GM19438 (cell line): ENCODE measurements around the gene ATP10A.

ENCODE experiments used
- ATAC-seq: cut with Tn5 transposase; IDR thresholded peaks from one replicate; pipeline ENCODE4 v1.9.1; 2021; ENCODE audit warnings: low read depth; ENCODE audit not compliant: unreplicated experiment

ATP10A gene, protein sequence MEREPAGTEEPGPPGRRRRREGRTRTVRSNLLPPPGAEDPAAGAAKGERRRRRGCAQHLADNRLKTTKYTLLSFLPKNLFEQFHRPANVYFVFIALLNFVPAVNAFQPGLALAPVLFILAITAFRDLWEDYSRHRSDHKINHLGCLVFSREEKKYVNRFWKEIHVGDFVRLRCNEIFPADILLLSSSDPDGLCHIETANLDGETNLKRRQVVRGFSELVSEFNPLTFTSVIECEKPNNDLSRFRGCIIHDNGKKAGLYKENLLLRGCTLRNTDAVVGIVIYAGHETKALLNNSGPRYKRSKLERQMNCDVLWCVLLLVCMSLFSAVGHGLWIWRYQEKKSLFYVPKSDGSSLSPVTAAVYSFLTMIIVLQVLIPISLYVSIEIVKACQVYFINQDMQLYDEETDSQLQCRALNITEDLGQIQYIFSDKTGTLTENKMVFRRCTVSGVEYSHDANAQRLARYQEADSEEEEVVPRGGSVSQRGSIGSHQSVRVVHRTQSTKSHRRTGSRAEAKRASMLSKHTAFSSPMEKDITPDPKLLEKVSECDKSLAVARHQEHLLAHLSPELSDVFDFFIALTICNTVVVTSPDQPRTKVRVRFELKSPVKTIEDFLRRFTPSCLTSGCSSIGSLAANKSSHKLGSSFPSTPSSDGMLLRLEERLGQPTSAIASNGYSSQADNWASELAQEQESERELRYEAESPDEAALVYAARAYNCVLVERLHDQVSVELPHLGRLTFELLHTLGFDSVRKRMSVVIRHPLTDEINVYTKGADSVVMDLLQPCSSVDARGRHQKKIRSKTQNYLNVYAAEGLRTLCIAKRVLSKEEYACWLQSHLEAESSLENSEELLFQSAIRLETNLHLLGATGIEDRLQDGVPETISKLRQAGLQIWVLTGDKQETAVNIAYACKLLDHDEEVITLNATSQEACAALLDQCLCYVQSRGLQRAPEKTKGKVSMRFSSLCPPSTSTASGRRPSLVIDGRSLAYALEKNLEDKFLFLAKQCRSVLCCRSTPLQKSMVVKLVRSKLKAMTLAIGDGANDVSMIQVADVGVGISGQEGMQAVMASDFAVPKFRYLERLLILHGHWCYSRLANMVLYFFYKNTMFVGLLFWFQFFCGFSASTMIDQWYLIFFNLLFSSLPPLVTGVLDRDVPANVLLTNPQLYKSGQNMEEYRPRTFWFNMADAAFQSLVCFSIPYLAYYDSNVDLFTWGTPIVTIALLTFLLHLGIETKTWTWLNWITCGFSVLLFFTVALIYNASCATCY (N-terminal part only)

DNA sequence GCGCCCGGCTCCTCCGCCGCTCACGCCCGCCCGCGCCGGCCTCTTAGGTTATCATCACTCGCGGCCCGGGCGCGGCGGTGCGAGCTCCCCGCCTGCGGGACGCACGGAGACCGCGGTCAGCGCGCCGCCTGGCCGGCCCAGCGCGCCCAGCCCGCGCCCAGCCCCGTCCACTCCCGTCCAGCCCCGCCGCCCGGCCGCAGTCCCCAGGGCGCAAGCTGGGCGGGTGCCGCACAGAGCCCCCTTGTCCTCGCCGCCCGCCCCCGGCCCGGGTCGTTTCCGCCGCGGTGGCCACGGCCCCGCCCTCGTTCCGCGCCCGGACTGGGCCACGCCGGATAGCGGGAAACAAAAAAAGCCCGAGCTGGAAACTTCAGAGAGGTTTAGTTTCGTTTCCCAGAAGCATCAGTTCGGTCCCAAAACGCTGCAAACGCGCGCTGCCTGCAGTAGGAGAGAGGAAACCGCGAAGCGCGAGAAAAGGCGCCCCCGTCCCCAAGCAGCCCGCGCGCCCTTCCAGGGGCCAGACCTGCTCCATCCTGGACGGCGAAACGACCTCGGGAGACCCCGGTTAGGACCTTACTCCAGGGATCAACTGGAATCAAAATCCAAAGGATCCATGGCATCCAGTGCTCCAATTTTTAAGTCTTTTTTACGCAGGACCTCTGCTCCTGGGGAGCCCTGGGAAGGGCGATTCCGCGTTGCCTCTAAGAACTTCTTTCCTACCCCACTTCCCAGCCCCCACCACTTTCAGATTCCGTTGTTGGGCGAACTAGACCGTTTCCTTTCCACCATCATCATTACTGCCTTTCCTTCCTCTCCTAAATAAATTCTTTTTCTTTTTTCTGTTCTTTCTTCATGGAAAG is at the start of gene ATP10A:
Gene ATP10A, minus strand, starts transcription at position 217 of the 857 bp plus-strand sequence. CDS start 231 bp downstream, outside the sequence.
- ATAC-seq: no peak

DNA sequence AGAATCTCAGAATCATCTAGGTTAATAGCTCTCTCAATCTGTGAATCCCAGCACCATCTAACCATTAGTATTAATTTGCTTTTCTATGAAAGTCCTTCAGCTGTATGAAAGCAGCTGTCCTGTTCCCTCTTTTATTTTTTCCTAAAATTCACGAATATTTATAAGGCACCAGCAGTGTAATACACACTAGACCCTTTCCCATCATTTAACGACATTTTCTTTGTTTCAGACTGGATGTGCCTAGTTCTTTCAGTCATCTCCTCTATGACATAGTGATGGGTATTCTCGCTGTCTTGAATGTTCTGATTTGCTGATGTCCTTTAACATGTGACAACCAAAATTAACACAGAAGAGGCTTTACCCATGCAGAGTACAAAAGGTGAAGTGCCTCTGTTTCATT is 48.9 kb upstream of the ATP10A start:
- no peak for ATAC-seq

DNA sequence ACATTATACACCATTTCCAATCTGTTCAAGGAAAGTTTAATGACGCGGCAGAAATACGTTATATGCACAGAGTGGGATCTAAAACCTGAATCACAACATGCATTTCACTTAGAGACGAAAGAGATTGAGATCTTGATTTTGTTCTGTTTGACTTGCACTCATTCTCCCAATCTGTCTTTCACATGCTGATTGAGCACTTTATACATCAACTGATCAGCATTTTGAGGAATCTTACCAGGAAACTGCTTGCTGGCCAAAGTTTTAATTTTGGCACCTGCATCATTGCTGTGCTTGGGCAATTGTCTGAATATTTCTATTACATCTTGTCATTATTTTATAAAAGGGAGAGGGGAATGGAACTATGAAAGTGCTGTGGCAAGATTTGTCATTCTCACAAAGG is 47.7 kb upstream of the ATP10A start:
- no peak for ATAC-seq

DNA sequence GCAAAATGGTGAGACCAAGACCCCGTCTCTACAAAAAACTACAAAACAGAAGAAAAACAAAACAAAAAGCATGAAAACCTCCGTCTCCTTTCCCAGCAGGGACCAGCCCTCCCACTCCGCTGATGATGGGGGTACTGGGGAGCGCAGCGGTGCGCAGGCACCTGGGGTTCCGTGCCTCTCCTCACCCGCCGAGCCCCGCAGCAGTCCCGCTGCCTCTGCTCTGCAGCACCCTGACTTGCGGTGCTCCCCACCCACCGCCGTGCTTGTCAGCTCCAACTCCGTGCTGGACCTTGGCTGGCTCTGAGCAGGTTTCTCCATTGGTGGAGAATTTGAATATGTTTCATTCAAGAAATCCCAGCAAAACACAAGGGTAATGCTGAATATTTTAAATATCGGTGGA is 46.7 kb upstream of the ATP10A start:
- no peak for ATAC-seq

DNA sequence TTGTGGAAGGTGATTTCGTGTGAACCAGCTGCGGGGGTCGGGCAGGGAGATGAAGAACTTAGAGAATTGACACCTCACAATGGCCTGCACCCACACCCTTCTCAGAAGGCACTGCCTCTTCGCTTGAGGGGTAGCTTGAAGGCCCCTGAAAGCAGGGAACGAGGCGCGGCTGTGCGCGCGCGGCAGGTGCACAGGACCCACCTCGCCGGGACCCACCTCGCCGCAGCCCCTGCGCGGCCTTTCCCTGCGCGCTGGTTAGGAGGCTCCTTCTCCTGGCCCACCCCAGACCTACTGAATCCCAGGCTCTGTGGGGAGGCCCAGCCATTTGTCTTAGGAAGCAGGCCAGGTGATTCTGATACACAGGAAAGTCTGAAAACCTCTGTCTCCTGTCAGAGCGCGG is 46.2 kb upstream of the ATP10A start:
- ATAC-seq: no peak

DNA sequence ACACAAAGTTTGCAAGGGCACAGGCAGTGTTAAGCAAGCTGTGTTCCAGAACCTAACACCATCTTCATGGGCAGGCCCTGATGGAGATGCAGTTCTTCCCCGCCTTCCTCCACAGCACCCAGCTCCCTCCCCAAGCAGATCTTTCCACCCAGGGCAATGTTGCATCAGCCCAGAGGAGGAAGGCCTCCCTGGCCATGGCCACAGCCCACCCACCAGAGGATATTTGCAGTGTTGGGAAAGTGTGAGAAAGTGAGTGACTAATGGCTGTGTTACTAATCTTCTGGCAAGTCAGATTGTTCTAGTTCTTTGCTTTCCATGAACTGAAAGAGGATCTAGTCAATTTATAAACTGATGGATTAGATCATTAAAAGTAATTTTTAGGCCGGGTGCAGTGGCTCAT is 42.0 kb upstream of the ATP10A start:
- ATAC-seq: no peak

DNA sequence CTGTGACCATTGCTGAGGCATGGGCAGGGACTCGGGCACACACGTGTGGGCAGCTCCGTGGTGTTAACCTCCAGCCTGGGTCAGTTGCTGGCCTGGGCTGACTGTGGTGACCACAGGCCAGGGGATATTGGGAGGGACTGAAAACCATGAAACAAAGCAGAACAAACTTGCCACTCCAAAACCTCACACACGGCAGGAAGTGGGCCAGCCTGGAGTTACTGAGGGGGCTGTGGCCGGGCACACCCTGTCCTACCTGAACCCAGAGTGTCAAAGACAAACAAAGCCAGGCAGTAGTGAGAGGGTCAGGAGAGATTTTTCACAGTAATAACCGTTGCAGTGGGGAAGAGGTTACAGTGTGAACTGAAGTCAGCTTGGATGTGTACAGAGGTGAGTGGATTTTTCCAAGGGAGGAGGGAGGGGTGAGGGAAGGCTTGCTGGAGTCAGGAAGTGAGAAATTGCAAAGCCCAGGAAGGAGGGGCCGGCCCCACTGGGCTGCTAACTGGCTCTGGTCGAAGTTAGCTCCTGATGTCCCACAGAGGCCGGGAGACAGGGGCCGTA is 40.0 kb upstream of the ATP10A start:
- ATAC-seq: no peak

DNA sequence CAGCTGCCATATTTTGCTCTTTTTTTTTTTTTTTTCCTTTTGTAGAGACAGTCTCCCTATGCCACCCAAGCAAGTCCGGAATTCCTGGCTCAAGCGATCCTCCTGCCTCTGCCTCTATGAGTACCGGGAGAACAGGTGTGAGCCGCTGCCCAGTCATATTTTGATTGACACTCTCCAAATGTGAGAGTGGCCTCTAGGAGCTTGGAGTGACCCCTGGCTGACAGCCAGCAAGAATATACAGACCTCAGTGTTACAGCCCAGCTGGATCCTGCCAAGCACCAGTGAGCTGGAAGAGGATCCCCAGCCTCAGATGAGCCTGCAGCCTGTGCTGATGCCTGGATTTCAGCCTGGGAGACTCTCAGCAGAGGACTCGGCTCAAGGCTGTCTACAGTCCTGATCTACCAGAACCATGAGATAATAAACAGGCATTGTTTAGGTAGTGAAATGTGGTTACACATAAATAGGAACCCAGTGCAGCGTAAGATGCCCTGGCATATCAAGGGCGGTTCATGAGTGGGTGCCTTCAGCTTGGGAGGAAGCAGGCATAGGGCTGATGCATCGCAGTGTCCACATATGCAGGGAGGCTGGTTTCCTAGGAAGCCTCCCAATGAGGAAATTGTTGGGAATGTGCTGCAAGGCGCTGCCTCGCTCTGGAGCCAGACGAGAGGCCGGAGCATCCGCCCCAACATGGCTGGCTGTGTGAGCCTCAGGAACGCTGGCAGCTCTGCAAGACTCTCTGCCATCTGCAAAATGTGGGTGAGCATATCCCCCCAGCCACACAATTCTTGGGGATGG is 38.9 kb upstream of the ATP10A start:
- ATAC-seq: no peak

DNA sequence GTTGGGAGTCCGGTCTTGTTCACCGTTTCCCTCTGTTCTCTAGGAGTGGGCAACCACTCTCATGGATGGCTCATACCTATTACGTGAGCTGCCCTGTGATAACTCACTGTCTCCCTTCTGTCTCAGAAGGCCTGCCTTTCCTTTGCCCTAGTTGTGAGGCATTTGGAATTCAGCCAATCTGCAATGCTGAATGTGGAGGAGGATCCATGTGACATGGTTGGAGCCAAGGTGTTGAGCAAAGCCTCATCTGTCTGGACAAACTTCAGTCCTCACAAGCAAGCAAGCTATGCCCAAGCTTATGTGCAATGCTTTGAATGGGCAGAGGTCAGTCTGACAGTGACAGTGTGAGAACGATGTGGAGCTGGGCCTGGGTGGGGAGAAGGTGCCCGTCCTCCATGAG is 37.8 kb upstream of the ATP10A start:
- ATAC-seq: no peak

DNA sequence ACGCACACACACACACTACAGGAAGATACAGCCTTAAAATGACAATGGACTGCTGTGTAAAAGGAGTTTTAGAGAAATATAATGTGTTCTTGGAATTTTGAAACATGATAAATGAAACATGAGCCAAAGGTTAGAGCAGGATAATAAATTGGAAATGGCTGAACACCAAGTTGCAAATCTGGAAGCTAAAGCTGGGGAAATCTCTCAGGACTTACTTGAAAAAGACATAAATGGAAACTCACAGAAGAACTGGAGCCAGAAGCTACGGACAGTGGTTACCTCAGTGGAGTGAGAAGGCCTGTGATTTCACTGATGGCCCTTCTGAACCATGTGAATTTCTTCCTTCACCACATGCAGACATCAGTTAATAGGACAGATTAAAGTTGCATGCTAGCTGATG is 37.3 kb upstream of the ATP10A start:
- no peak for ATAC-seq

DNA sequence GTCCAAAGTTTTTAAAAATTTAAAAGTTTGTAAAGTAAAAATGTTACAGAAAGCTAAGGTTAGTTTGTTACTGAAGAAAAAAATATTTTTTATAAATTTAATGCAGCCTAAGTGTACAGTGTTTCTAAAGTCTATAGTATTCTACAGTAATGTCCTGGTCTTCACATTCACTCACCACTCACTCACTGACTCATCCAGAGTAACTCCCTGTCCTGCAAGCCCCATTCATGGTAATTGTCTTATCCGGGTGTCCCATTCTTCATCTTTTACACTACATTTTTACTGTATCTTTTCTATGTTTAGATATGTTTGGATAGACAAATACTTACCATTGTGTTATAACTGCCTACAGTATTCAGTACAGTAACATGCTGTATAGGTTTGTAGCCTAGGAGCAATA is 36.7 kb upstream of the ATP10A start:
- no peak for ATAC-seq

DNA sequence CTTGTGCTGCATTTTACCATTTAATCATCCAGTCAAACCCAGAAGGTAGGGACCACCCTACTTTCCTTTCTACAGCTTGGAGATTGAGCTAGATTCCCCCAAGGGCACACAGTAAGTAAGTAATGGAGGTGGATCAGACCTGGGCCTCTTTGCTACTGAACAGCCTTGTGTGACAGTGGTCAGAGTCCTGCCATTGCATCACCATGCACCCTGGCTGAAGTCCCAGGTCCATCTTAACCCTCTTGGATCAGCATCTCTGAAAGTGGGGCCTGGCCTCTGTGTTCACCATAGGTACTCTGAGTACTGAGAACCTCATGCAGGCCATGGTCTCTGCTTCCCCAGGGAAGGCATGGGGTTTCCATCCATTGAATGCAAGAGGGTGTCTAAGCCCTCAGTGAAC is 34.5 kb upstream of the ATP10A start:
- ATAC-seq: no peak

DNA sequence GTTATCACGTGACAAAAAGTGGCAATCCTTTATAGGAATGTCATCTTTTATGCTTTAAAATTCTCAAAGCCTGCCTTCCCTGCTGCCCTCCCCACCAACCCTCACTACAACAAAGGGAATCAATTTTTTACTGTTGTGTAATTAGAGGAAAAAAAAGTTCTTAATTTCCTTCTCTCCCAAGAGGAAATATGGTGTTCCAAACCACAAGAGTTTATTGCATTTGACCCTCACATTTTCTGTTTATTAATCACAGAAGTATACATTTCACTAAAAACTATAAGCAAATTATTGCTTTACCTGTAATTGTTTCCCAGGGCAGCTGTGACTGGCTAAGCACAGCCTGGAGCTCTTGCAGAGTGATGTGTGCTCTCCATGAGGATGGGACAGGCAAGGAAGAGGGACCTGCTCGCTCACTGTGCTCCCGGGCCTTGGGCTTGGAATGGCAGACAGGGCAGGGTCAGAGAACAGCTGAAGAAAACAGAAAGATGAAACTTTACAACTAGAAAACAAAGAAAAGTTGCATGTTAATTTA is 31.3 kb upstream of the ATP10A start:
- ATAC-seq: no peak

DNA sequence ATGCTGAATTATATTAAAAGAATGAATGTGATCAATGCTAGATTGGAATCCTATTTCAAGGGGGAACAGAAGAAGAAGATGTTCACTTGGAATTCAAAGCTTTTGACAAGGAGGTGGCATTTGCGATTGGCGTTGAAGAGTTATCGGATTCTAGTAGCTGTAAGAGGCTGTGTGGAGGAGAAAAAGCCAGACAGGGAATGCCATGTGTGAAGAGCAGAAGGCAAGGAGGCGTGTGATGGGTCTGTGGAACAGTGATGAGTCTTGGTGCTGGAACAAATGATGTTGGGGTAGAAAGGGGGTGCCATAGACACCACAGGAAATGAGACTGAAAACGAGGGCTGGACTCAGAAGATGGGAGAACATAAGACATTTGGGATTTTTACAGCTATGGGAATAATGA is 30.5 kb upstream of the ATP10A start:
- ATAC-seq: no peak

DNA sequence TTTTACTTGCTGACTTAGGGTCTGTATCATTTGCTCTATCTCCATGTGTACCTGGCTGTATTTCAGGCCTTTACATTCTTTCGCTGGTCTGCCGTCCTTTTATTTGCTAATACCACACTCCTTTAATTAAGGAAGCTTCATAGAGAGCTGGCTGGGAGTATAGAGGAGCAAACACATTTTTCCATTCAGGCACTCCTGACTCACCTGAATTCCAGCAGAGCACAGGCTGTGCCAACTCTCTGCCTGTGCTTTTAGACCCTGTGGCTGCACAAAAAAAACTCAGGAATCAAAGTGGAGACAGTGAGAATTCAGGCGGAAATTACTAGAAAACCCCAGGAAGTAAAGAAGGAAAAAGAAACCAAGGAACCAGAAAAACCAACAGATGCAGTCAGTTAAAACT is 29.0 kb upstream of the ATP10A start:
- ATAC-seq: no peak

DNA sequence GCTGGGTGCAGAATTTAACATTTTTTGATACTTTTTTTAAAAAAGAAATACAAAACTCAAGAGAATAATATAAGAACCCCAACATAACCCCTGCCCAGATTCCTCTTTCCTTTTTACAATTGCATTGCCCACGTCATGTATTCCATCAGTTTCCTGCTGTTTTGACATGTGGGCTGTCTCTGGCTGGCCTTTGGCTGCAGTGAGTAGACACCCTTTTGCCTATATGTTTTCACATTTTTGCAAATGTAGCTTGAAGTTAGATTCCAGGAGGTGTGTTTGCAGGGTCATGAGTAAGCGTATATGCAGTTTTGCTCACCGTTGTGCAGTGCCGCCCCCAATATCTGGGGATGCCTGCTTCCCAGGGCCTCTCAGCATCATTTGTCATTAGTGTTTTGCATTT is 28.0 kb upstream of the ATP10A start:
- no peak for ATAC-seq

DNA sequence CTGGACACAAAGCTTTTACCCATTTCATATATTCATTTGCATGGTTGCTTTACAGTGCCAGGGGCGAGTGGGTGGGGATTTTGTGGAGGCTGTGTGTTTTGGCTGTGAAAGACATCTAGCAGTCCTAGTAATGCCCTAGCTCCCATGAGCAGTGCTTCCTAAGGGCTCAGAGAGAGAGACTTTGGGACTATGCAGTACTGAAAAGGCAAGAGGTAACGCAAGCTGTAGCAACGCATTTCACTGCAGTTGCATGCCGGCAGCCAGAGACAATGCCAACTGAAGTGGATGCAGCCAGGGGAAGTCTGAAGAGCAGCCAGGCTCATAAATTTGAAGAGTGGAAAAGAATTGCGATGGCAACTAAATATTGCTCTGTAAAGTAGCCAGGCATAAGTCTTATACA is 27.4 kb upstream of the ATP10A start:
- ATAC-seq: no peak

DNA sequence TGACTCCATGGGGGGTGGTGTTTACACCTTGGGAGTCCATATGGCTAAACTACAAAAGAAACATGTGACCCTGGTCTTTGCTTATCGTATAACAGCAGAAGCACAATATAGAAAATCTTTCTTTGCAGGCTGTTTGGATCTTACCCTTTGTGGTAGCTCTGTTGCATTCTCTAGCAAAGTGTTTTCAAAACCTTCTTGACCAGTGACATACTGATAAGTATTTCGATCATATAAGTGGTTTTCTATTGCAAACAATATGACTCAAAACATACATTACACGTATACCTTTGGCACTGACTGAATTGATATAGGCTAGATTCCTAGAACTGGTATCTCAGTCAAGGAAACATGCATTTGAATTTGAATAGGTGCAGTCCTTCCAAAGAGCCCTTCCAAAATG is 24.7 kb upstream of the ATP10A start:
- no peak for ATAC-seq
